Mesothelial cell of epicardium (in vitro differentiated cells): ENCODE data around the gene PLCXD1. TPM values are rescaled to one million over a fixed set of nuclear protein-coding genes. Genes with fewer than 3 reads are reported as not detected.
A peak's percentile ranks its signal among the peaks of the same experiment; 100 is the strongest.

Source experiments
- DNase-seq, 2 experiments: peaks; one replicate each; pipeline ENCODE4 v3.0.0; 2021; ENCODE audit warnings: low spot score in 2 of 2; ENCODE audit not compliant: unreplicated experiment in 2 of 2
- H3K27ac Mint-ChIP-seq: 2 replicates; pipeline ENCODE4 v1.8.0; 2021; ENCODE audit warnings: mixed read lengths
- H3K27me3 Mint-ChIP-seq: 2 replicates; pipeline ENCODE4 v1.8.0; 2021; ENCODE audit warnings: low read depth, mixed read lengths
- H3K36me3 Mint-ChIP-seq: 2 replicates; pipeline ENCODE4 v1.8.0; 2021; ENCODE audit warnings: mixed read lengths
- H3K4me1 Mint-ChIP-seq: 2 replicates; pipeline ENCODE4 v1.8.0; 2021; ENCODE audit warnings: mixed read lengths
- H3K4me3 Mint-ChIP-seq: 2 replicates; pipeline ENCODE4 v1.8.0; 2021; ENCODE audit warnings: mild to moderate bottlenecking, moderate library complexity, mixed read lengths
- H3K9me3 Mint-ChIP-seq: 2 replicates; pipeline ENCODE4 v1.8.0; 2021; ENCODE audit warnings: mixed read lengths
- CTCF ChIP-seq: fragments of 200-600 bp; sonication (generic); IDR thresholded peaks from one replicate; pipeline ENCODE4 v1.5.0; 2021; ENCODE audit warnings: antibody characterized with exemption; ENCODE audit not compliant: unreplicated experiment
- total RNA-seq: library from RNA; stranded (reverse); gene quantifications from 3 replicates; pipeline ENCODE4 v1.2.1, GENCODE V29; 2021

The PLCXD1 gene
- total RNA-seq, 1 donor from 2014 or later, result 35.0 TPM

GRCh38 chrX:264634-265455 is 16.3 kb upstream of the PLCXD1 start:
- Mint-ChIP-seq H3K4me3 (no peak overlapping the region), H3K9me3 (no peaks in the 10 kb centered on the region), H3K27ac (no peak overlapping the region), H3K4me1 (peaks cover 16% of the 10 kb centered on the region), H3K27me3 (no peaks in the 10 kb centered on the region), H3K36me3 (no peaks in the 10 kb centered on the region)
- no peak for DNase-seq
- no peak for TF ChIP-seq CTCF

- no peaks in the 10 kb centered on the region for H3K27me3 Mint-ChIP-seq
- H3K27ac Mint-ChIP-seq, result no peak overlapping the region
- no peaks in the 10 kb centered on the region for H3K9me3 Mint-ChIP-seq
- H3K36me3 Mint-ChIP-seq, result no peaks in the 10 kb centered on the region
- H3K4me3 Mint-ChIP-seq, result no peak overlapping the region
- peaks cover 14% of the 10 kb centered on the region for H3K4me1 Mint-ChIP-seq
- no peak for DNase-seq
- TF ChIP-seq CTCF, result no peak
These were observed 15.7 kb upstream of the PLCXD1 start for GRCh38 chrX:265502-265901.

- Mint-ChIP-seq H3K27me3 (no peaks in the 10 kb centered on the region), H3K36me3 (no peaks in the 10 kb centered on the region), H3K9me3 (no peaks in the 10 kb centered on the region), H3K27ac (no peak overlapping the region), H3K4me1 (peaks cover 2% of the 10 kb centered on the region), H3K4me3 (no peak overlapping the region)
- DNase-seq, result peak in 1 of 2 experiments; percentile 37
- TF ChIP-seq CTCF, result no peak
These were observed 13.4 kb upstream of the PLCXD1 start for GRCh38 chrX:267771-268261.

GRCh38 chrX:270848-271367 is 10.3 kb upstream of the PLCXD1 start:
- Mint-ChIP-seq H3K4me1 (peaks cover 2% of the 10 kb centered on the region), H3K36me3 (no peaks in the 10 kb centered on the region), H3K27ac (no peak overlapping the region), H3K4me3 (no peak overlapping the region), H3K27me3 (peaks cover 3% of the 10 kb centered on the region), H3K9me3 (no peaks in the 10 kb centered on the region)
- no peak for TF ChIP-seq CTCF
- DNase-seq, result peak in 1 of 2 experiments; percentile 6

GRCh38 chrX:274904-275475 is 6.2 kb upstream of the PLCXD1 start:
- no peak for TF ChIP-seq CTCF
- Mint-ChIP-seq H3K4me1 (peaks cover 18% of the 10 kb centered on the region), H3K27ac (no peak overlapping the region)

More at GRCh38 chrX:274904-275475, 6.2 kb upstream of the PLCXD1 start:
- no peaks in the 10 kb centered on the region for H3K36me3 Mint-ChIP-seq
- no peaks in the 10 kb centered on the region for H3K9me3 Mint-ChIP-seq
- peaks cover 23% of the 10 kb centered on the region for H3K27me3 Mint-ChIP-seq
- DNase-seq, result no peak
- H3K4me3 Mint-ChIP-seq, result peak overlapping the region; percentile 51
